ENCODE data around the gene OPCML. TPM values are rescaled to one million over a fixed set of nuclear protein-coding genes. Genes with fewer than 3 reads are reported as not detected.

The OPCML gene
- total and polyA plus RNA-seq, 2 donors from 2014 or later = 0.77 to 1.1 TPM

- H3K27me3 ChIP-seq (ENCODE audit: control insufficient read depth, insufficient read depth, low read length) = no peaks in the 10 kb centered on the region
- DNase-seq (no peak), FAIRE-seq (no peak)
- intact Hi-C loops (cut with DNase I) = no loop called here
- no peak overlapping the region for H3K4me3 ChIP-seq (ENCODE audit: low read length in 3 of 3)
- H3K9ac ChIP-seq (ENCODE audit: low read length in 3 of 3) = no peak overlapping the region
- no peak for TF ChIP-seq CTCF (IDR thresholded peaks at IDR 0.05; ENCODE audit: borderline replicate concordance, extremely low read depth, insufficient read depth)
- H3K27ac ChIP-seq (ENCODE audit: low read depth in 2 of 2, low read length in 2 of 2) = no peak overlapping the region
- no peaks in the 10 kb centered on the region for H3K9me3 ChIP-seq (ENCODE audit: control insufficient read depth in 2 of 3, insufficient read depth in 1 of 3, low read length in 3 of 3)
- H3K36me3 ChIP-seq (ENCODE audit: control insufficient read depth in 2 of 3, insufficient read depth in 3 of 3, low read length in 3 of 3) = no peaks in the 10 kb centered on the region
- peaks cover 0 to 2% (median 0%) of the 10 kb centered on the region in 3 donors for H3K4me1 ChIP-seq (ENCODE audit: control insufficient read depth in 2 of 3, insufficient read depth in 2 of 3, low read depth in 1 of 3, low read length in 3 of 3)
Observed at GRCh38 chr11:132977746-132978145, 554.6 kb downstream of the OPCML start.

- Histone ChIP-seq H3K27ac (ENCODE audit: low read depth in 2 of 2, low read length in 2 of 2) (no peak overlapping the region), H3K27me3 (ENCODE audit: control insufficient read depth, insufficient read depth, low read length) (no peaks in the 10 kb centered on the region), H3K9ac (ENCODE audit: low read length in 3 of 3) (no peak overlapping the region), H3K4me3 (ENCODE audit: low read length in 3 of 3) (no peak overlapping the region), H3K36me3 (ENCODE audit: control insufficient read depth in 2 of 3, insufficient read depth in 3 of 3, low read length in 3 of 3) (no peaks in the 10 kb centered on the region), H3K9me3 (ENCODE audit: control insufficient read depth in 2 of 3, insufficient read depth in 1 of 3, low read length in 3 of 3) (no peaks in the 10 kb centered on the region), H3K4me1 (ENCODE audit: control insufficient read depth in 2 of 3, insufficient read depth in 2 of 3, low read depth in 1 of 3, low read length in 3 of 3) (peaks cover 0 to 2% (median 0%) of the 10 kb centered on the region in 3 donors)
- no peak for DNase-seq
- intact Hi-C loops (cut with DNase I) = no loop called here
- no peak for TF ChIP-seq CTCF (IDR thresholded peaks at IDR 0.05; ENCODE audit: borderline replicate concordance, extremely low read depth, insufficient read depth)
- no peak for FAIRE-seq
Observed at GRCh38 chr11:132977241-132977640, 555.1 kb downstream of the OPCML start.

GRCh38 chr11:132976115-132976514, 556.2 kb downstream of the OPCML start:
- no peak overlapping the region for H3K27ac ChIP-seq (ENCODE audit: low read depth in 2 of 2, low read length in 2 of 2)
- H3K27me3 ChIP-seq (ENCODE audit: control insufficient read depth, insufficient read depth, low read length) = no peaks in the 10 kb centered on the region
- FAIRE-seq = no peak
- no peak for DNase-seq
- no peak overlapping the region for H3K4me3 ChIP-seq (ENCODE audit: low read length in 3 of 3)
- H3K9me3 ChIP-seq (ENCODE audit: control insufficient read depth in 2 of 3, insufficient read depth in 1 of 3, low read length in 3 of 3) = no peaks in the 10 kb centered on the region
- no peaks in the 10 kb centered on the region for H3K36me3 ChIP-seq (ENCODE audit: control insufficient read depth in 2 of 3, insufficient read depth in 3 of 3, low read length in 3 of 3)
- no peak for TF ChIP-seq CTCF (IDR thresholded peaks at IDR 0.05; ENCODE audit: borderline replicate concordance, extremely low read depth, insufficient read depth)
- peaks cover 0 to 2% (median 0%) of the 10 kb centered on the region in 3 donors for H3K4me1 ChIP-seq (ENCODE audit: control insufficient read depth in 2 of 3, insufficient read depth in 2 of 3, low read depth in 1 of 3, low read length in 3 of 3)
- intact Hi-C loops (cut with DNase I) = no loop called here
- no peak overlapping the region for H3K9ac ChIP-seq (ENCODE audit: low read length in 3 of 3)

GRCh38 chr11:132973686-132974085, 558.6 kb downstream of the OPCML start:
- intact Hi-C loops (cut with DNase I) = no loop called here
- Histone ChIP-seq H3K27ac (ENCODE audit: low read depth in 2 of 2, low read length in 2 of 2) (no peak overlapping the region), H3K36me3 (ENCODE audit: control insufficient read depth in 2 of 3, insufficient read depth in 3 of 3, low read length in 3 of 3) (no peaks in the 10 kb centered on the region), H3K9ac (ENCODE audit: low read length in 3 of 3) (no peak overlapping the region), H3K4me3 (ENCODE audit: low read length in 3 of 3) (no peak overlapping the region), H3K9me3 (ENCODE audit: control insufficient read depth in 2 of 3, insufficient read depth in 1 of 3, low read length in 3 of 3) (no peaks in the 10 kb centered on the region), H3K27me3 (ENCODE audit: control insufficient read depth, insufficient read depth, low read length) (no peaks in the 10 kb centered on the region), H3K4me1 (ENCODE audit: control insufficient read depth in 2 of 3, insufficient read depth in 2 of 3, low read depth in 1 of 3, low read length in 3 of 3) (no peaks in the 10 kb centered on the region)
- TF ChIP-seq CTCF (IDR thresholded peaks at IDR 0.05; ENCODE audit: borderline replicate concordance, extremely low read depth, insufficient read depth) = no peak
- FAIRE-seq (no peak), DNase-seq (no peak)

Data from kidney (tissue), 14 donors.